GM06990 (cell line): Measurements from ENCODE around the gene LRMDA.

Experiments
- DNase-seq: peaks from one replicate; pipeline ENCODE4 v3.0.0-alpha.2; 2011; ENCODE audit not compliant: insufficient read length; ENCODE audit errors: extremely low read depth
- H3K27me3 ChIP-seq: replicated peaks from 2 replicates; pipeline ENCODE4 v1.6.0; 2011; ENCODE audit warnings: low read length; ENCODE audit not compliant: control insufficient read depth, insufficient read depth
- H3K36me3 ChIP-seq: 2 replicates; pipeline ENCODE4 v1.5.1; 2011; ENCODE audit warnings: low read length; ENCODE audit not compliant: control insufficient read depth, insufficient read depth
- H3K4me3 ChIP-seq: replicated peaks from 2 replicates; pipeline ENCODE4 v1.5.1; 2011; ENCODE audit warnings: low read depth, mild to moderate bottlenecking, control low read depth, low read length
- TF ChIP-seq, protein P1 (sequence below): IDR thresholded peaks from 2 replicates; pipeline ENCODE4 v1.5.1; 2011; ENCODE audit warnings: low read length, control low read depth, mild to moderate bottlenecking, inconsistent platforms; ENCODE audit not compliant: insufficient read depth, poor library complexity, severe bottlenecking

The LRMDA gene

DNA sequence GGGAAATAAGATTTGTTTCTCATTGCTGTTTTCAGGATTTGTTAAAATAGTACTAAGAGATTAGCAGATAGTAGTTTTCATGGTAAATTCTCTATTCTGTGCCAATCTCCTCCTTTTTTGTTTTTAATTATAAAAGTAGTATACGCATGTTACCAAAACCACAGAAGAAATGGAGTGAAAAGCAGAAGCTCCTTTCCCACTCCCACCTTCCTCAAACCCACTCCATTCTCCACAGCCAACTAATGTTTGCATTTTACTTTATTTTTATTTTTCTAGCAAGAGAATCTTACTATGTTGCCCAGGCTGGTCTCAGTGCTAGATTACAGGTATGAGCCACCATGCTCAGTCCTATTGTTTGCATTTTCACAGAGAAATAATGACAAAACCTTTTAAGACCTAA lies 4.5 kb upstream of the LRMDA start:
- Histone ChIP-seq H3K27me3 (no peaks in the 10 kb centered on the region; the same call in none of the 2 replicates), H3K36me3 (no peaks in the 10 kb centered on the region), H3K4me3 (no peak overlapping the region)
- no peak for DNase-seq
- TF ChIP-seq, protein P1, sequence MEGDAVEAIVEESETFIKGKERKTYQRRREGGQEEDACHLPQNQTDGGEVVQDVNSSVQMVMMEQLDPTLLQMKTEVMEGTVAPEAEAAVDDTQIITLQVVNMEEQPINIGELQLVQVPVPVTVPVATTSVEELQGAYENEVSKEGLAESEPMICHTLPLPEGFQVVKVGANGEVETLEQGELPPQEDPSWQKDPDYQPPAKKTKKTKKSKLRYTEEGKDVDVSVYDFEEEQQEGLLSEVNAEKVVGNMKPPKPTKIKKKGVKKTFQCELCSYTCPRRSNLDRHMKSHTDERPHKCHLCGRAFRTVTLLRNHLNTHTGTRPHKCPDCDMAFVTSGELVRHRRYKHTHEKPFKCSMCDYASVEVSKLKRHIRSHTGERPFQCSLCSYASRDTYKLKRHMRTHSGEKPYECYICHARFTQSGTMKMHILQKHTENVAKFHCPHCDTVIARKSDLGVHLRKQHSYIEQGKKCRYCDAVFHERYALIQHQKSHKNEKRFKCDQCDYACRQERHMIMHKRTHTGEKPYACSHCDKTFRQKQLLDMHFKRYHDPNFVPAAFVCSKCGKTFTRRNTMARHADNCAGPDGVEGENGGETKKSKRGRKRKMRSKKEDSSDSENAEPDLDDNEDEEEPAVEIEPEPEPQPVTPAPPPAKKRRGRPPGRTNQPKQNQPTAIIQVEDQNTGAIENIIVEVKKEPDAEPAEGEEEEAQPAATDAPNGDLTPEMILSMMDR = no peak

GRCh38 chr10:75427951-75428350 lies 3.5 kb upstream of the LRMDA start:
- H3K36me3 ChIP-seq = no peaks in the 10 kb centered on the region
- no peak for DNase-seq
- peaks cover 1% of the 10 kb centered on the region for H3K27me3 ChIP-seq
- H3K4me3 ChIP-seq = no peak overlapping the region
- TF ChIP-seq, protein P1 = no peak

- Histone ChIP-seq H3K27me3 (peaks cover 1% of the 10 kb centered on the region), H3K4me3 (no peak overlapping the region), H3K36me3 (no peaks in the 10 kb centered on the region)
- DNase-seq = no peak
- TF ChIP-seq, protein P1 = no peak
Observed at GRCh38 chr10:75428434-75429158, 2.8 kb upstream of the LRMDA start.

GRCh38 chr10:75429159-75429827 lies 2.1 kb upstream of the LRMDA start:
- TF ChIP-seq, protein P1 = no peak
- Histone ChIP-seq H3K4me3 (no peak overlapping the region), H3K36me3 (no peaks in the 10 kb centered on the region), H3K27me3 (peaks cover 1% of the 10 kb centered on the region)
- no peak for DNase-seq

DNA sequence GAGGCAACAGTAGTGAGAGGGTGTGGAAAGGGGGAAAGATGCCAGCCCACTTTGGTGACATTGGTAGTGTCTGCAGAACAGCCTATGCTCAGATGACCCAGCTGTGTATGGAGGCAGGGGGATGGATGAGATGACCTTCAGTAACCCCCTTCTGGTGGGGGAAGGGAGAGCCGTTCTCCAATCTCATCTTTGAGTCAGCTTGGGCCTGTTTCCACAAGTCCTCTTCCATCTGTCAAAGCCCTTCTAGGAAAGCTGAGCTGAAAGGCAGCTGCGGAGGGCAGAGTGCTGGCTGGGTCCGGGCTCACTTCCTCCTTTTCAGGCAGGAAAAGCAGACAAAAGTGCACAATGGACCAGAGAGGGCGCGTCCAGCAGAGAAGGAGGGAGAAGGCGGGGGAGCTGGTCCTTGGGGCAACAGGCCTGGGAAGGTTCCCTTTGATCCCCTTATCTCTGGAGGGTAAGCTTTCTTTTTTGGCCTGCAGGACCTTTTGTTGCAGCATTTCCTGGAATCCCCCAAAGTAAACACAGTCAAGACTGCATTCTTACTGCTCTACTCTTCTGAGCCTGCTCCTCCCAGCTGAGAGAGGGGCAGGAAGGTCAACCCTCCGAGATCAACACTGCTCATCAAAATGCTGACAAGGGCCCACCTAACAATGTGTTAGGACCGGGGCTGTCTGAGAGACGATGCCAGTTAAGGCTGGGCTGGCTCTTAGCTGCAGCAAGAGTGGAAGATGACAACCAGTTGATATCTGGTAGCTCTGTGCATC lies 1.2 kb upstream of the LRMDA start:
- H3K27me3 ChIP-seq = peaks cover 1% of the 10 kb centered on the region
- H3K36me3 ChIP-seq = no peaks in the 10 kb centered on the region
- TF ChIP-seq, protein P1 = no peak
- H3K4me3 ChIP-seq = no peak overlapping the region
- DNase-seq = no peak
